Measurements from ENCODE around the gene COL9A1.

Gene COL9A1

GRCh38 chr6:70298068-70298467, 4.8 kb downstream of the COL9A1 start:
- Histone ChIP-seq H3K27me3 (replicated peaks; ENCODE audit: control insufficient read depth, insufficient read depth, low read length, poor library complexity, severe bottlenecking) (no peaks in the 10 kb centered on the region), H3K4me3 (ENCODE audit: insufficient read depth, low read depth, low read length, poor library complexity, severe bottlenecking) (no peak overlapping the region), H3K27ac (ENCODE audit: insufficient read depth, low read length, poor library complexity, severe bottlenecking) (no peak overlapping the region), H3K4me1 (ENCODE audit: control insufficient read depth, insufficient read depth, low read length, poor library complexity, severe bottlenecking) (no peaks in the 10 kb centered on the region), H3K36me3 (ENCODE audit: control insufficient read depth, insufficient read depth, low read length) (no peaks in the 10 kb centered on the region), H3K9me3 (ENCODE audit: control insufficient read depth, low read length) (no peaks in the 10 kb centered on the region)
- DNase-seq: no peak

- Histone ChIP-seq H3K27ac (ENCODE audit: insufficient read depth, low read length, poor library complexity, severe bottlenecking) (no peak overlapping the region), H3K27me3 (replicated peaks; ENCODE audit: control insufficient read depth, insufficient read depth, low read length, poor library complexity, severe bottlenecking) (no peaks in the 10 kb centered on the region), H3K36me3 (ENCODE audit: control insufficient read depth, insufficient read depth, low read length) (no peaks in the 10 kb centered on the region), H3K4me1 (ENCODE audit: control insufficient read depth, insufficient read depth, low read length, poor library complexity, severe bottlenecking) (no peaks in the 10 kb centered on the region), H3K9me3 (ENCODE audit: control insufficient read depth, low read length) (no peaks in the 10 kb centered on the region), H3K4me3 (ENCODE audit: insufficient read depth, low read depth, low read length, poor library complexity, severe bottlenecking) (no peak overlapping the region)
- no peak for DNase-seq
Measured at GRCh38 chr6:70292193-70292592, 10.7 kb downstream of the COL9A1 start.

GRCh38 chr6:70289299-70289698, 13.6 kb downstream of the COL9A1 start:
- H3K4me1 ChIP-seq (ENCODE audit: control insufficient read depth, insufficient read depth, low read length, poor library complexity, severe bottlenecking): no peaks in the 10 kb centered on the region
- H3K36me3 ChIP-seq (ENCODE audit: control insufficient read depth, insufficient read depth, low read length): no peaks in the 10 kb centered on the region
- no peaks in the 10 kb centered on the region for H3K27me3 ChIP-seq (replicated peaks; ENCODE audit: control insufficient read depth, insufficient read depth, low read length, poor library complexity, severe bottlenecking)
- H3K4me3 ChIP-seq (ENCODE audit: insufficient read depth, low read depth, low read length, poor library complexity, severe bottlenecking): no peak overlapping the region
- no peak overlapping the region for H3K27ac ChIP-seq (ENCODE audit: insufficient read depth, low read length, poor library complexity, severe bottlenecking)
- H3K9me3 ChIP-seq (ENCODE audit: control insufficient read depth, low read length): no peaks in the 10 kb centered on the region
- DNase-seq: no peak

DNA sequence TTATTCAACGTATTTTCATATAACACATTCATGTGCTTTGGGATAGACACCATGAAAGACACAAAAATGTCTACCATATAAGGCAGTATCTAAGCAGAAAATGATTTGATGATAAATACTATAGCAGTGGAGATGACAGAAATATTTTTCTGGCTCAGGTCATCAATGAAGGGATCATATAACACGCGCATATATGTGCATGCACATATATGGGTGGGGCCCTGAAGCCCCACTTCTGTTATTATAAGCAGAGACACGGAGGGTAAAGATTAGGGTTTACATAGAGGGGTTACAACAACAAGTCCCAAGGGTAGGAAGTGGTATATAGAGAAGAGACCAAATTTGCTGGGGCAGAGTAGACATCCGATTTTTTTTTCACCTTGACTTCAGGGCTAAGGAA, 16.0 kb downstream of the COL9A1 start:
- Histone ChIP-seq H3K9me3 (ENCODE audit: control insufficient read depth, low read length) (no peaks in the 10 kb centered on the region), H3K27ac (ENCODE audit: insufficient read depth, low read length, poor library complexity, severe bottlenecking) (no peak overlapping the region), H3K4me3 (ENCODE audit: insufficient read depth, low read depth, low read length, poor library complexity, severe bottlenecking) (no peak overlapping the region), H3K36me3 (ENCODE audit: control insufficient read depth, insufficient read depth, low read length) (no peaks in the 10 kb centered on the region), H3K4me1 (ENCODE audit: control insufficient read depth, insufficient read depth, low read length, poor library complexity, severe bottlenecking) (no peaks in the 10 kb centered on the region), H3K27me3 (replicated peaks; ENCODE audit: control insufficient read depth, insufficient read depth, low read length, poor library complexity, severe bottlenecking) (peaks cover 9% of the 10 kb centered on the region)
- no peak for DNase-seq

DNA sequence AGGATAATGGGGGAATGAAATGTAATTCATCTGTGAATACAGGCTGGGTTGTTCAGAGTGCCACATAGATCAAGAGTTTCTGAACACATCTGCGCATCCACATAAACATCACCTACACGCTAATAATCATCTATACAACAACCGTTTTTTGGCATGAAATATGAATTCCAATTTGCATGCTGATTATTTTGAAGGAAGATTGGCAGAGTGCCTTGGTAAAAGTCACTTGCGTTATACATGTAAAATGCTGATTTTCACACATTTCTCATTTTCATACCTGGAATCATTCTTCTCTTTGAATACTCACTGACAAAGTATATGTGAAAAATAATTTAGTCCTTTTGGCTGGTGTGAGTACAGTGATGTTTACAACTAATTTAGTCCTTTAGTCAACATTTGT, 17.7 kb downstream of the COL9A1 start:
- Histone ChIP-seq H3K9me3 (ENCODE audit: control insufficient read depth, low read length) (no peaks in the 10 kb centered on the region), H3K36me3 (ENCODE audit: control insufficient read depth, insufficient read depth, low read length) (no peaks in the 10 kb centered on the region), H3K27ac (ENCODE audit: insufficient read depth, low read length, poor library complexity, severe bottlenecking) (no peak overlapping the region), H3K4me1 (ENCODE audit: control insufficient read depth, insufficient read depth, low read length, poor library complexity, severe bottlenecking) (no peaks in the 10 kb centered on the region), H3K27me3 (replicated peaks; ENCODE audit: control insufficient read depth, insufficient read depth, low read length, poor library complexity, severe bottlenecking) (peaks cover 9% of the 10 kb centered on the region), H3K4me3 (ENCODE audit: insufficient read depth, low read depth, low read length, poor library complexity, severe bottlenecking) (no peak overlapping the region)
- DNase-seq: no peak

DNA sequence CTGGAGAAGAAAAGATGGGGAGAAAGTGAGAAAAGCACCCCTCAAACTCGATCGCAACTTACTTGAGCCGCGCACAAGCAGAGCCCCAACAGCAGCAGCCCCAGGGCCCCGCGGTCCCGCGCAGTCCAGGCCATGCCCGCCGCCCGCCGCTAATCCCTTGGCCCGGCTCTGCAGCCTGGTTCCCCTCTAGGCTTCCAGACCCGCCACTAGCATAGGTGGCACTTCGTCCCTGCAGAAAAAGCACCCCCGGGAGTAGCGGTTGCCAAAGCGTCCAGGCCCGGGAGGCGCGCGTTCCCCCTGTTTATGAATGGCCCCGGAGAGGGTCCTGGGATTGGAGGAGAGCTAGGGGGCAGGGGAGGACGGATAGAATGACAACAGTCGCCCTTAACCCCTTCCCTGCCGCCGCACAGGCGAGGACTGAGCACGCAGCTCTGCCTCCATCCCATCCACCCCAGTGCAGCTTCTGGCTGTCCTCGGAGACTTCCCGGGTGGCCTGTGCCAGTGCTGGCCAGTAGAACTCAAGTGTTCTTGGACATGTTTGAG, 19.9 kb downstream of the COL9A1 start:
- Histone ChIP-seq H3K27me3 (replicated peaks; ENCODE audit: control insufficient read depth, insufficient read depth, low read length, poor library complexity, severe bottlenecking) (peaks cover 9% of the 10 kb centered on the region), H3K4me3 (ENCODE audit: insufficient read depth, low read depth, low read length, poor library complexity, severe bottlenecking) (no peak overlapping the region), H3K36me3 (ENCODE audit: control insufficient read depth, insufficient read depth, low read length) (no peaks in the 10 kb centered on the region), H3K4me1 (ENCODE audit: control insufficient read depth, insufficient read depth, low read length, poor library complexity, severe bottlenecking) (no peaks in the 10 kb centered on the region), H3K9me3 (ENCODE audit: control insufficient read depth, low read length) (no peaks in the 10 kb centered on the region), H3K27ac (ENCODE audit: insufficient read depth, low read length, poor library complexity, severe bottlenecking) (no peak overlapping the region)
- no peak for DNase-seq

DNA sequence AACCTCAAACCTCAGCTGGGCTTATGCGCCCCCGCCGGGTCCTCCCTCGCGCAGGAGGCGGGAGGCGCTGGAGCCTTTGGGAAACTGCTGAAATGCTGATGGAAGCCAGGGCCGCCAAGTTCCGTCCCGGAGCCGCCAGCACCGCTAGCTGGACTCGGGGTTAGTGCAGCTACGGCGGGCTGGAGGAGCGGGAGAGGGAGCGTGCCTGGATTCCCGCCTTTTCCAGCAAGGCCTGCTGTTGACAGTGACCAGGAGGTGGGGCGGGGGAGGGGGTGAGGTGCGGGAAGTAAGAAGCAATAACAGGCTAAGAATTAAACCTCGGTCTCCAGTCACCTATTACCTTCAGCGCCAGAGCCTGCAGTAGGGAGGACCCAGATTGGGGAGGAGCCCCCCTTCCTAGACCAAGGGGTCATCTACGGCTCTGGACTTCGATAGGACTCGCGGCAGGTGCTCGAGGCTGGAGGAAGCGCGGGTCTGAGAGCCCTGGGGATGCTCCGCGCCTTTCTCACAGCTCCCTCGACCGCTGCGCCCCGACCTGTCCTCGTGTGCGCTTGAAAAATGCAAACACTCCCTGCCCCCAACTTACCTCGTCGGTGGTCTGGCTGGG, 20.5 kb downstream of the COL9A1 start:
- DNase-seq: no peak
- Histone ChIP-seq H3K27me3 (replicated peaks; ENCODE audit: control insufficient read depth, insufficient read depth, low read length, poor library complexity, severe bottlenecking) (peaks cover 9% of the 10 kb centered on the region), H3K9me3 (ENCODE audit: control insufficient read depth, low read length) (no peaks in the 10 kb centered on the region), H3K27ac (ENCODE audit: insufficient read depth, low read length, poor library complexity, severe bottlenecking) (no peak overlapping the region), H3K4me3 (ENCODE audit: insufficient read depth, low read depth, low read length, poor library complexity, severe bottlenecking) (no peak overlapping the region), H3K4me1 (ENCODE audit: control insufficient read depth, insufficient read depth, low read length, poor library complexity, severe bottlenecking) (no peaks in the 10 kb centered on the region), H3K36me3 (ENCODE audit: control insufficient read depth, insufficient read depth, low read length) (no peaks in the 10 kb centered on the region)

DNA sequence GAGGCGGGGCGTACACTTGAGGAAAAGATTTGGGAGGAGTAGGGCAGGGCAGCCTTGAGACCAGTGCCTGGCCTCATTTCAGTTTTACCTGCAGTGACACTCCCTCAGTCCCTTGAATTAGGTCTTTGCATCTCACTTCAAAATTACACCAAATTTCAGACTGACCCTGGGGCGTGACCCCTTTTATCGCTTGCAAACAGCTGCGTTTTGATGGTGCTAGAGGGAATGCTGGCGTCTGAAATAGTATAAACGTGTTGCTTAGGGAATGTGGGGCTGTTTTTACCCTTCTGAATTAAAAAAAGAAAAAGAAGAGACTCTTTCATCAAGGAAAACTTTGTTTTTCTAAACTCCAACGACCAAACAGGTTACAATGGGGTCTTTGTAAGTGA, 21.0 kb downstream of the COL9A1 start:
- no peak overlapping the region for H3K4me3 ChIP-seq (ENCODE audit: insufficient read depth, low read depth, low read length, poor library complexity, severe bottlenecking)
- H3K27me3 ChIP-seq (replicated peaks; ENCODE audit: control insufficient read depth, insufficient read depth, low read length, poor library complexity, severe bottlenecking): peaks cover 9% of the 10 kb centered on the region
- no peaks in the 10 kb centered on the region for H3K9me3 ChIP-seq (ENCODE audit: control insufficient read depth, low read length)
- no peaks in the 10 kb centered on the region for H3K36me3 ChIP-seq (ENCODE audit: control insufficient read depth, insufficient read depth, low read length)
- H3K27ac ChIP-seq (ENCODE audit: insufficient read depth, low read length, poor library complexity, severe bottlenecking): no peak overlapping the region
- DNase-seq: no peak
- H3K4me1 ChIP-seq (ENCODE audit: control insufficient read depth, insufficient read depth, low read length, poor library complexity, severe bottlenecking): no peaks in the 10 kb centered on the region

- H3K9me3 ChIP-seq (ENCODE audit: control insufficient read depth, low read length): no peaks in the 10 kb centered on the region
- H3K36me3 ChIP-seq (ENCODE audit: control insufficient read depth, insufficient read depth, low read length): no peaks in the 10 kb centered on the region
- no peaks in the 10 kb centered on the region for H3K4me1 ChIP-seq (ENCODE audit: control insufficient read depth, insufficient read depth, low read length, poor library complexity, severe bottlenecking)
- no peak overlapping the region for H3K4me3 ChIP-seq (ENCODE audit: insufficient read depth, low read depth, low read length, poor library complexity, severe bottlenecking)
- peaks cover 9% of the 10 kb centered on the region for H3K27me3 ChIP-seq (replicated peaks; ENCODE audit: control insufficient read depth, insufficient read depth, low read length, poor library complexity, severe bottlenecking)
- DNase-seq: no peak
- no peak overlapping the region for H3K27ac ChIP-seq (ENCODE audit: insufficient read depth, low read length, poor library complexity, severe bottlenecking)
Measured at GRCh38 chr6:70280400-70280853, 22.5 kb downstream of the COL9A1 start.

DNA sequence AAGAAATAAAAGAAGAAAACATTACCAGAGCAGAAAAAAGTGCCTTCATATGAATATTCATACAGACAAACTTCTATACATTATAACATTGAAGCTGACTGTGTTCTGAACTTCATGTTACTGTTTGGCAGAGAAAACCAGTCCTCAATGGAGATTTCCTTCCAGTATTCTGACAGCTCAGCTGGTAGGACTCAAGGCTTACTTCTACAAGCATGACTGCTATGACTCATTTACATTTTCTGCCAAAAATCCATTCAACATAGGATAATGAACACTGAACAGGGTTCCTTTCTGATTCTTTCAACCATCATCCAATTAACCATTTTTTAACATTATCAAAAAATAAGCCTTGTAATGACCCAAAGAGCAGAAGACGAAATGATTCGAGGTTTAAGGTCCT, 25.4 kb downstream of the COL9A1 start:
- Histone ChIP-seq H3K27me3 (replicated peaks; ENCODE audit: control insufficient read depth, insufficient read depth, low read length, poor library complexity, severe bottlenecking) (no peaks in the 10 kb centered on the region), H3K9me3 (ENCODE audit: control insufficient read depth, low read length) (no peaks in the 10 kb centered on the region), H3K4me1 (ENCODE audit: control insufficient read depth, insufficient read depth, low read length, poor library complexity, severe bottlenecking) (no peaks in the 10 kb centered on the region), H3K4me3 (ENCODE audit: insufficient read depth, low read depth, low read length, poor library complexity, severe bottlenecking) (no peak overlapping the region), H3K27ac (ENCODE audit: insufficient read depth, low read length, poor library complexity, severe bottlenecking) (no peak overlapping the region), H3K36me3 (ENCODE audit: control insufficient read depth, insufficient read depth, low read length) (no peaks in the 10 kb centered on the region)
- no peak for DNase-seq

Data from effector memory CD4-positive, alpha-beta T cell (primary cell).